Loucy (cell line): ENCODE data around the gene HCST.

Experiments used
- EZH2phosphoT487 ChIP-seq: fragments of 200-600 bp; IDR thresholded peaks from 2 replicates; pipeline ENCODE4 v1.6.1; 2018; ENCODE audit warnings: antibody characterized with exemption, mild to moderate bottlenecking, moderate library complexity, borderline replicate concordance
- TF ChIP-seq, protein P1 (sequence below): fragments of 200-600 bp; sonication (generic); conservative IDR thresholded peaks from 2 replicates; pipeline ENCODE4 v1.5.1; 2014; ENCODE audit warnings: mild to moderate bottlenecking, antibody characterized with exemption, low read length

DNA sequence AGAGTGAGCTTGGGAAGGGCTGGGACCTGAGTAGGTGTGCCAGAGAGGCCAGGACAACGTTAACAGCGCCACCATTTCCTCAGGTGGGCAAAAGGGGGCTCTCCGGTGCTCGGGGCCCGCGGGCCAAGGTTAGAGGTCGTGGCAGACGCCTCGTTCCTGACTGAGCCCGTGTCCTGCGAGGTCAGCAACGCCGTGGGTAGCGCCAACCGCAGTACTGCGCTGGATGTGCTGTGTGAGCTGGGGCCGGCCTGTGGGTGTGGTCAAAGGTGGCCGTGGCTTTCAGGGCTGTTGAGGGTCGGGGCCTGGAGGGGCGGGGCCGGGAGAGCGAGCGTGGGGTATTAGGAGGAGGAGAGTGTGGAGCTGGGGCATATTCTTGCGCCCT, 41.9 kb upstream of the HCST start:
- TF ChIP-seq, protein P1, sequence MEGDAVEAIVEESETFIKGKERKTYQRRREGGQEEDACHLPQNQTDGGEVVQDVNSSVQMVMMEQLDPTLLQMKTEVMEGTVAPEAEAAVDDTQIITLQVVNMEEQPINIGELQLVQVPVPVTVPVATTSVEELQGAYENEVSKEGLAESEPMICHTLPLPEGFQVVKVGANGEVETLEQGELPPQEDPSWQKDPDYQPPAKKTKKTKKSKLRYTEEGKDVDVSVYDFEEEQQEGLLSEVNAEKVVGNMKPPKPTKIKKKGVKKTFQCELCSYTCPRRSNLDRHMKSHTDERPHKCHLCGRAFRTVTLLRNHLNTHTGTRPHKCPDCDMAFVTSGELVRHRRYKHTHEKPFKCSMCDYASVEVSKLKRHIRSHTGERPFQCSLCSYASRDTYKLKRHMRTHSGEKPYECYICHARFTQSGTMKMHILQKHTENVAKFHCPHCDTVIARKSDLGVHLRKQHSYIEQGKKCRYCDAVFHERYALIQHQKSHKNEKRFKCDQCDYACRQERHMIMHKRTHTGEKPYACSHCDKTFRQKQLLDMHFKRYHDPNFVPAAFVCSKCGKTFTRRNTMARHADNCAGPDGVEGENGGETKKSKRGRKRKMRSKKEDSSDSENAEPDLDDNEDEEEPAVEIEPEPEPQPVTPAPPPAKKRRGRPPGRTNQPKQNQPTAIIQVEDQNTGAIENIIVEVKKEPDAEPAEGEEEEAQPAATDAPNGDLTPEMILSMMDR = no peak
- no peak for TF ChIP-seq EZH2phosphoT487
